Keratinocyte (primary cell): Measurements from ENCODE around the gene FBXO10. TPM values are rescaled to one million over a fixed set of nuclear protein-coding genes. Genes with fewer than 3 reads are reported as not detected.

Source experiments
- DNase-seq: peaks from one replicate; pipeline ENCODE4 v3.0.0-alpha.2; 2011; ENCODE audit warnings: low read depth, missing footprints, low spot score
- FAIRE-seq: peaks from 2 replicates; lab custom pipeline; 2011; peaks lifted over from hg19 to GRCh38; lab: Jason Lieb, UNC
- H2AFZ ChIP-seq: 2 replicates; pipeline ENCODE4 v1.6.0; 2012; ENCODE audit warnings: low read length, control low read depth, inconsistent platforms; ENCODE audit not compliant: control insufficient read depth
- H3K27ac ChIP-seq: 2 replicates; pipeline ENCODE4 v1.5.1; 2011; ENCODE audit warnings: low read length; ENCODE audit not compliant: control insufficient read depth, insufficient read depth
- H3K27me3 ChIP-seq: 3 replicates; pipeline ENCODE4 v1.6.0; 2011; ENCODE audit warnings: low read length; ENCODE audit not compliant: control insufficient read depth, insufficient read depth; ENCODE audit errors: extremely low read depth
- H3K36me3 ChIP-seq, 2 experiments: 2 replicates in 1 of 2; 3 replicates in 1 of 2; pipeline ENCODE4 v1.5.1; 2011; ENCODE audit warnings: low read length in 2 of 2, mild to moderate bottlenecking in 1 of 2; ENCODE audit not compliant: control insufficient read depth in 2 of 2, insufficient read depth in 2 of 2; ENCODE audit errors: extremely low read depth in 1 of 2
- H3K4me1 ChIP-seq: 3 replicates; pipeline ENCODE4 v1.5.1; 2011; ENCODE audit warnings: low read length; ENCODE audit not compliant: control insufficient read depth, insufficient read depth; ENCODE audit errors: extremely low read depth
- H3K4me2 ChIP-seq: 3 replicates; pipeline ENCODE4 v1.6.0; 2011; ENCODE audit warnings: low read depth, low read length; ENCODE audit not compliant: control insufficient read depth, insufficient read depth; ENCODE audit errors: extremely low read depth
- H3K4me3 ChIP-seq, 3 experiments: fragments of 200-600 bp in 1 of 3; sonication (generic) in 1 of 3; 2 replicates in 2 of 3; 3 replicates in 1 of 3; pipeline ENCODE4 v1.5.1; 2011 to 2016; ENCODE audit warnings: low read length in 3 of 3, mild to moderate bottlenecking in 3 of 3, control low read depth in 2 of 3, inconsistent platforms in 1 of 3, low read depth in 1 of 3, mixed read lengths in 1 of 3, mixed run types in 1 of 3, moderate library complexity in 1 of 3; ENCODE audit not compliant: control insufficient read depth in 2 of 3, insufficient read depth in 2 of 3; ENCODE audit errors: extremely low read depth in 1 of 3
- H3K79me2 ChIP-seq: 2 replicates; pipeline ENCODE4 v1.6.0; 2012; ENCODE audit warnings: low read length; ENCODE audit not compliant: control insufficient read depth, insufficient read depth
- H3K9ac ChIP-seq: 3 replicates; pipeline ENCODE4 v1.6.0; 2011; ENCODE audit warnings: low read length; ENCODE audit not compliant: control insufficient read depth, insufficient read depth; ENCODE audit errors: extremely low read depth
- H3K9me1 ChIP-seq: 3 replicates; pipeline ENCODE4 v1.6.0; 2011; ENCODE audit warnings: low read length; ENCODE audit not compliant: control insufficient read depth, insufficient read depth; ENCODE audit errors: extremely low read depth
- H3K9me3 ChIP-seq: 2 replicates; pipeline ENCODE4 v1.5.1; 2012; ENCODE audit warnings: low read depth, low read length; ENCODE audit not compliant: control insufficient read depth
- H4K20me1 ChIP-seq: 3 replicates; pipeline ENCODE4 v1.6.0; 2011; ENCODE audit warnings: low read length; ENCODE audit not compliant: control insufficient read depth, insufficient read depth; ENCODE audit errors: extremely low read depth
- EZH2 ChIP-seq: IDR thresholded peaks from one replicate; pipeline ENCODE4 v1.6.1; 2012; ENCODE audit warnings: inconsistent platforms, mild to moderate bottlenecking, low read length, moderate library complexity
- dilution Hi-C: fragments of 300-500 bp; cut with MboI; formaldehyde crosslinking; loops from one replicate; pipeline ENCODE4 v1.7.0; 2020; ENCODE audit warnings: low sequenced_read_pairs; ENCODE audit not compliant: extremely low pct_ligation_motif_present
- polyA plus RNA-seq, 5 experiments: library from polyadenylated mRNA; depleted of rRNA in 3 of 5; stranded (reverse) in 3 of 5; stranded (forward) in 1 of 5; unstranded in 1 of 5; fragments of >200 nt; gene quantifications; 1 replicate in 1 of 5; 2 replicates in 3 of 5; 3 replicates in 1 of 5; pipeline versions ENCODE4 v1.2.1 to v1.2.3, GENCODE V29; 2011 to 2012; ENCODE audit warnings: missing spikeins in 2 of 5, low read depth in 1 of 5, low replicate concordance in 1 of 5
- TF ChIP-seq, protein P1 (sequence below), 3 experiments: IDR thresholded peaks in 1 of 3; conservative IDR thresholded peaks in 1 of 3; optimal IDR thresholded peaks in 1 of 3; 2 replicates in 2 of 3; 3 replicates in 1 of 3; pipeline versions ENCODE3 to v1.5.1; 2011; ENCODE audit warnings: low read length in 3 of 3, mild to moderate bottlenecking in 3 of 3, moderate library complexity in 2 of 3, control low read depth in 1 of 3, inconsistent platforms in 1 of 3; ENCODE audit not compliant: insufficient read depth in 2 of 3; ENCODE audit errors: extremely low read depth in 1 of 3

Gene FBXO10
- polyA plus RNA-seq, 1 donor (not counting 4 experiments of a cell fraction or from before 2014, with no cell fraction given), result 4.1 TPM

GRCh38 chr9:37621273-37622121, 45.3 kb upstream of the FBXO10 start:
- Histone ChIP-seq H4K20me1 (no peaks in the 10 kb centered on the region), H3K9me1 (no peaks in the 10 kb centered on the region), H3K79me2 (no peaks in the 10 kb centered on the region), H3K4me2 (no peak overlapping the region), H3K9me3 (no peaks in the 10 kb centered on the region), H2AFZ (no peak overlapping the region), H3K4me3 (no peak overlapping the region), H3K9ac (no peak overlapping the region), H3K36me3 (no peaks in the 10 kb centered on the region), H3K27ac (no peak overlapping the region), H3K27me3 (no peaks in the 10 kb centered on the region), H3K4me1 (no peaks in the 10 kb centered on the region)
- DNase-seq (no peak), FAIRE-seq (peak; percentile 43)
- dilution Hi-C loops, result no loop called here
- TF ChIP-seq, protein P1, sequence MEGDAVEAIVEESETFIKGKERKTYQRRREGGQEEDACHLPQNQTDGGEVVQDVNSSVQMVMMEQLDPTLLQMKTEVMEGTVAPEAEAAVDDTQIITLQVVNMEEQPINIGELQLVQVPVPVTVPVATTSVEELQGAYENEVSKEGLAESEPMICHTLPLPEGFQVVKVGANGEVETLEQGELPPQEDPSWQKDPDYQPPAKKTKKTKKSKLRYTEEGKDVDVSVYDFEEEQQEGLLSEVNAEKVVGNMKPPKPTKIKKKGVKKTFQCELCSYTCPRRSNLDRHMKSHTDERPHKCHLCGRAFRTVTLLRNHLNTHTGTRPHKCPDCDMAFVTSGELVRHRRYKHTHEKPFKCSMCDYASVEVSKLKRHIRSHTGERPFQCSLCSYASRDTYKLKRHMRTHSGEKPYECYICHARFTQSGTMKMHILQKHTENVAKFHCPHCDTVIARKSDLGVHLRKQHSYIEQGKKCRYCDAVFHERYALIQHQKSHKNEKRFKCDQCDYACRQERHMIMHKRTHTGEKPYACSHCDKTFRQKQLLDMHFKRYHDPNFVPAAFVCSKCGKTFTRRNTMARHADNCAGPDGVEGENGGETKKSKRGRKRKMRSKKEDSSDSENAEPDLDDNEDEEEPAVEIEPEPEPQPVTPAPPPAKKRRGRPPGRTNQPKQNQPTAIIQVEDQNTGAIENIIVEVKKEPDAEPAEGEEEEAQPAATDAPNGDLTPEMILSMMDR (optimal IDR thresholded peaks at IDR 0.05 in 1 of 3, IDR thresholded peaks at IDR 0.05 in 1 of 3, conservative IDR thresholded peaks at IDR 0.05 in 1 of 3; ENCODE audit: extremely low read depth in 1 of 3, insufficient read depth in 2 of 3, low read length in 3 of 3), result no peak
- no peak for TF ChIP-seq EZH2

DNA sequence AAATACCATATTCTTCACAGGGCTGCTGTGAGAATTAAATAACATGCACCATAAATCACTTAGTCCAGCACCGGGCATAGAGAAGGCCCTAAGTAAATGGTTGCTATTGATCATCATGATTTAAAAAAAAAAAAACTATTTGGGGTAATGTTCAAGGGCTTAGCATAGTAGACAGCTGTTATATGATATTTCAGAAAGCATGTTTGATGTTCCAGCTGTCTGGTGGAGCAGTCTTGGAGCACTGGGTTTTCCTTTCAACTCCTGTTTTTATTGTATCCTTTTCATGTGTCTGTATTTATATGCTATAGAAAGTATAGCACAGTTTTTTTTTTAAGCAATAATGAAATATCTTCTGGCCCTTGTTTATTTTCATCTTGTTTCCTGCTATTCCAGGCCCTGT, 44.2 kb upstream of the FBXO10 start:
- dilution Hi-C loops, result no loop called here
- Histone ChIP-seq H3K9ac (no peak overlapping the region), H2AFZ (no peak overlapping the region), H3K4me1 (no peaks in the 10 kb centered on the region), H4K20me1 (no peaks in the 10 kb centered on the region), H3K9me1 (no peaks in the 10 kb centered on the region), H3K27ac (no peak overlapping the region), H3K27me3 (no peaks in the 10 kb centered on the region), H3K79me2 (no peaks in the 10 kb centered on the region), H3K4me2 (no peak overlapping the region), H3K36me3 (no peaks in the 10 kb centered on the region), H3K4me3 (no peak overlapping the region), H3K9me3 (no peaks in the 10 kb centered on the region)
- no peak for TF ChIP-seq EZH2
- TF ChIP-seq, protein P1 (optimal IDR thresholded peaks at IDR 0.05 in 1 of 3, IDR thresholded peaks at IDR 0.05 in 1 of 3, conservative IDR thresholded peaks at IDR 0.05 in 1 of 3; ENCODE audit: extremely low read depth in 1 of 3, insufficient read depth in 2 of 3, low read length in 3 of 3), result no peak
- no peak for DNase-seq
- no peak for FAIRE-seq
